IPS-18c (cell line): ENCODE results near the gene MTO1.
"Not testable (repeated sequence)": the region's sequence is repeated elsewhere in the genome, so short reads cannot be mapped to it uniquely, and the experiment has no call there.

Source experiments
- H3K4me3 ChIP-seq: 2 replicates; pipeline ENCODE4 v1.7.0; 2013; ENCODE audit warnings: low read depth, mild to moderate bottlenecking, low read length, moderate library complexity; ENCODE audit not compliant: insufficient read depth
- H3K9me3 ChIP-seq: one replicate; pipeline ENCODE4 v1.6.1; 2013; ENCODE audit warnings: mild to moderate bottlenecking, low read length, moderate library complexity; ENCODE audit not compliant: control insufficient read depth, insufficient read depth

Gene MTO1, protein sequence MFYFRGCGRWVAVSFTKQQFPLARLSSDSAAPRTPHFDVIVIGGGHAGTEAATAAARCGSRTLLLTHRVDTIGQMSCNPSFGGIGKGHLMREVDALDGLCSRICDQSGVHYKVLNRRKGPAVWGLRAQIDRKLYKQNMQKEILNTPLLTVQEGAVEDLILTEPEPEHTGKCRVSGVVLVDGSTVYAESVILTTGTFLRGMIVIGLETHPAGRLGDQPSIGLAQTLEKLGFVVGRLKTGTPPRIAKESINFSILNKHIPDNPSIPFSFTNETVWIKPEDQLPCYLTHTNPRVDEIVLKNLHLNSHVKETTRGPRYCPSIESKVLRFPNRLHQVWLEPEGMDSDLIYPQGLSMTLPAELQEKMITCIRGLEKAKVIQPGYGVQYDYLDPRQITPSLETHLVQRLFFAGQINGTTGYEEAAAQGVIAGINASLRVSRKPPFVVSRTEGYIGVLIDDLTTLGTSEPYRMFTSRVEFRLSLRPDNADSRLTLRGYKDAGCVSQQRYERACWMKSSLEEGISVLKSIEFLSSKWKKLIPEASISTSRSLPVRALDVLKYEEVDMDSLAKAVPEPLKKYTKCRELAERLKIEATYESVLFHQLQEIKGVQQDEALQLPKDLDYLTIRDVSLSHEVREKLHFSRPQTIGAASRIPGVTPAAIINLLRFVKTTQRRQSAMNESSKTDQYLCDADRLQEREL

DNA sequence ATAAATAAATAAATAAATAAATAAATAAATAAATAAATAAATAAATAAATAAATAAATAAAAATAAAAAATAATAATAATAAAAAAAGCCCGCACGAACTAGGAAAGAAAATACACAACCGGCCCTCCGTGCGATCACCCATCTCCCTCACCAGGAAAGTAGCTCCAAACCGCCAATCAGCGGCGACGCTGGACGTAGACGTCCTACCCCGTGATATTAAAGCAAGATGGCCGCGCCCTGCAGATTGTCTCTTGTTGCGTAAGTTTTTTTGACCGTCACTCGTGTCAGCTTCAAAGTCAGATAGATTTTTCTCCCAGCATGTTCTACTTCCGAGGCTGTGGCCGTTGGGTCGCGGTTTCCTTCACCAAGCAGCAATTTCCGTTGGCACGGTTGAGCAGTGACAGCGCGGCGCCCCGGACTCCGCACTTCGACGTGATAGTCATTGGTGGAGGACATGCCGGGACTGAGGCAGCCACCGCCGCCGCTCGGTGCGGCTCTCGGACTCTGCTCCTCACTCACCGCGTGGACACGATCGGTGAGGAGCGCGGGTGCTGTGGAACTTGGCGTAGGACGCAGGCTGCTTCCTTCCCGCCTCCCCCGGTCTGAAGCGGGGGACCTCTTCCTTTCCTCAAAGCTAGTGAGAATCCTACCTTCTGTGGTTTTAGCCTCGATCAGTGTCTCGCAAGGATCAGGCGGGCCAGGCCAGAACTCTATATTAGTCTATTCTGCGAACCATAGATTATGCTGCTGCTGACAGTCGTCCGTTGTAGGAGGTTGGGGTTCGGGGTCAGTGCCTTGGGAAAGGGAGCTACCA, at the start of gene MTO1:
Gene MTO1 (plus strand): TSS at position 201 of the 814 bp plus-strand sequence. CDS start 118 bp downstream, at position 319.
- Histone ChIP-seq H3K9me3 (no peaks in the 10 kb centered on the region), H3K4me3 (peak within 1 kb of the TSS; percentile 100)

DNA sequence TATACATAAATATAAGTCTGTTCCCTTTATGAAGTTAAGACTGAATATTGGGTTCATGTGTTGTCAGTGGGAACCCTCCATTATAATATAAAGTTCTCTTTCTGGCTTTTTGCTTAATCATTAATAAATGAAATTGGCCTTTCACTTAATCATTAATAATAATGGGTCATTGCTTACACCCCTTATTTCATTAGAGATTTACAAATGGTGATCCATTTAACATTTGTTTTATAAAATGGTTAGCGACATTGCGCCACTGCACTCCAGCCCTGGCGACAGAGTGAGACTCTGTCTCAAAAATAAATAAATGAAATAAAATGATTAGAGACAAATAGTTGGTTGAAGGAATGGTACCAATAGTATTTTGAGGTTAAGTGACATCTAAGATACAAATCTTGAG, 48.4 kb upstream of the MTO1 start:
- Histone ChIP-seq H3K4me3 (no peak overlapping the region), H3K9me3 (no peaks in the 10 kb centered on the region)

DNA sequence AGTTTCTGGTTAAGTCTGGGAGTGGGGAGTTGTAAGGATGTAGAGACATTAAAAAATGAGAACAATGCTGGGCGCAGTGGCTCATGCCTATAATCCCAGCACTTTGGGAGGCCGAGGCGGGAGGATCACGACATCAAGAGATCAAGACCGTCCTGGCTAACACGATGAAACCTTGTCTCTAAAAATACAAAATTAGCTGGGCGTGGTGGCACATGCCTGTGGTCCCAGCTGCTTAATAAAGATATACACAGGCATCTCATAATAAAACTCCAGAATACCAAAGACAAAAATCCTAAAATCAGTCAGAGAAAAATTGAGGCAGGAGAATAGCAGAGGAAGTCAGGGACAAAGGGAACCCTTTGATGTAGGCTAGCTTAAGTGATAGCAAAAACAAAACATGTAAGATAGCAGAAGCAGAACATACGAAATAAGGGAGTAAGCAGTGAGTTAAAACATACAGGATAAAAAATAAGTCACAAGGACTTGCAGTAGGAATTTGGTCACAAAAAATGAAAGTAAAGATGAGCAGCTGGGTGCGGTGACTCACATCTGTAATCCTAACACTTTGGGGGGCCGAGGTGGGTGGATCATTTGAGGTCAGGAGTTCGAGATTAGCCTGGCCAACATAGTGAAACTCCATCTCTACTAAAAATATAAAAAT, 43.3 kb upstream of the MTO1 start:
- no peak overlapping the region for H3K4me3 ChIP-seq
- no peaks in the 10 kb centered on the region for H3K9me3 ChIP-seq

DNA sequence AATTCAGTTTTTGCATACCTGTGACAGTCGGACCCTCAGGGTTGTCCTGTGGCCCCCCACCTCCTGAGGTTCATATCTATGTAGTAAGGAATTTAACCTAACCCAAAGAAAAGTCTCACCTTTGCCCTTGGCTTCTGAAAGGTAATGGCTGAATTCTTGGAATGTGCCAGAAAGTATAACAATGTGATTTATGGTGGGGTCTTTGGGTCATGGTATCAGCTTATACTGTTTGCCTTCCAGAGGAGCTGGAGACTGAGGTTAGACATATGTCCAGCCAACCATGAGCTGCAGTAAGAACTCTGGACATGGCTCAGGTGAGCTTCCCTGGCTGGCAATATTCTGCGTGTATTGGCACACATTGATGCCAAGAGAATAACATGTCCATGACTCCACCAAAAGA, 40.0 kb upstream of the MTO1 start:
- H3K4me3 ChIP-seq, result no peak overlapping the region
- no peaks in the 10 kb centered on the region for H3K9me3 ChIP-seq

DNA sequence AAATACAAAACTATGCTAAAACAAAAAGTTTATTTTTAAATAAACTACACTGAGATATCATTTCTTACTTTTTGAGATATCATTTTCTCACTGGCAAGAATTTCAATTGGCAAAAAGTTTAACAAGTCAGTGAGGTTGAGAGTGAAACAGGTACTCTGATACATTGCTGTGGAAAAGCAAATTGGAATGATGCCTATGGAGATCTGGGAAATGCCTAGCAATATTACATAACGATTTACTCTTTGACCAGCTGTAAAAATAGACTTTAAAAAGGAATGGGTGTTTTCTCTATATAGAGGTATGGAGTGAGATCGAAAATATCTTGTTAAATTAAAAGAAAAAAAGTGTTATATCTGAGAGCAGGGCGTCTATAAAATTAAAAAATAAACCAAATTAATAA, 26.3 kb upstream of the MTO1 start:
- H3K9me3 ChIP-seq, result peaks cover 1% of the 10 kb centered on the region
- H3K4me3 ChIP-seq, result no peak overlapping the region

DNA sequence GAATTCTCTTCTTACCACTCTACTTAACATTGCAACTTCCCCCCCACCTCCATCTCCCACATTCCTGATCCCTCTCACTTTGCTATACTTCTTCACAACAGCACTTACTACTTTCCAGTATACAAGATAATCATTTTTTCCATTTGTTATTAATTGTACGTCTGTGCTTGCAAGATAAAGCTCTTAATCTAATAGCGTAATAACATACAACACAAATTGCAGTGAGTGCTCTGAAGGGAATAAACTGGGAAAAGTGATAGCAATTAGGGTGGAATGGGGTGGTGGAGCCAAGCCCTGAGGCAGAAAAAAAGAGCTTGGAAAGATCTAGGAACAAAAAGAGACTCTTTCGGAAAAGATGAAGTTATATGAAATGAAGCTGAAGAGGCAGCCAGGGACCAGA, 18.0 kb upstream of the MTO1 start:
- Histone ChIP-seq H3K4me3 (no peak overlapping the region), H3K9me3 (peaks cover 2% of the 10 kb centered on the region)

DNA sequence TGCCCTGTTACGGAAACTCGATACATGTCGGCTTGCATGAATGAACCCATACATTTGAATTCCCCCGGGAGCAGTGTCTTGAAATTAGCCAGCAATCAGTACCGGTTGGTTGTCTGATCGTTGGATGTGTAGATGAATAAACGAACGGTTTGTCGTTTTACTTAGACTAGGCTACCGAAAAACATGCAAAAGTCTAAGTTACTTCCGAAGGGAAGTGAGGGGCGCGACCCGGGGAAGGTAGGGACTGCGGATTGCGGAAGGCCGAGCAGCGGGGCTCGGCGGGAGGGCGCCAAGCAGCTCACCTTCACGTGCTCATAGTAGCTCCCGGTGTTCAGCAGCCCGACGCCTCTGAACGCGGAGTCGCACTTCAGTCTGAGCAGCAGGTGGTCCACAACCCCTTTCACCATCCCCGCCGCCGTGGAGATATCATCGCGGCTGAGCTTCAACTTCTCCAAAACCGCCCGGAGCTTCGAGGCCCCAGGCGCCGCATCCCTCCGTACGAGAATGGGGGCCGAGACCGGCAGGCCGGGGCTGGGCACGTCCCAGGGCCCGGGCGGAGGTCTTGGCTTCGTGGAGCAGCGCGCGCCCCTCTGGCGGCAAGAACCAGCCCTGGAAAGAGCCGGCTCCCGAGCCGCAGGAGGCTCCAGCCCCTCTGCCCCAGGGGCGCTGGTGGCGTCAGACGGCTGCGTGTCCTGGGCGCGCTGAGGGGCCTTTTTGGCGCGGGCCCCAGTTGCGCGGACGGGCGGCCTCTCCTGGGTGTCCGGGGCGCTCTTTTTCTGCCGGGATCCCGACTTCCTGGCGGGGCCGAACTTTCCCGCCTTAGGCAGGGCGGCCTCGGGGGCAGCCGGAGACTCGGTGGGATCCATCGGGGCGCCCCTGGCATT, 10.1 kb upstream of the MTO1 start:
- Histone ChIP-seq H3K4me3 (peak overlapping the region; percentile 43), H3K9me3 (no peaks in the 10 kb centered on the region)

DNA sequence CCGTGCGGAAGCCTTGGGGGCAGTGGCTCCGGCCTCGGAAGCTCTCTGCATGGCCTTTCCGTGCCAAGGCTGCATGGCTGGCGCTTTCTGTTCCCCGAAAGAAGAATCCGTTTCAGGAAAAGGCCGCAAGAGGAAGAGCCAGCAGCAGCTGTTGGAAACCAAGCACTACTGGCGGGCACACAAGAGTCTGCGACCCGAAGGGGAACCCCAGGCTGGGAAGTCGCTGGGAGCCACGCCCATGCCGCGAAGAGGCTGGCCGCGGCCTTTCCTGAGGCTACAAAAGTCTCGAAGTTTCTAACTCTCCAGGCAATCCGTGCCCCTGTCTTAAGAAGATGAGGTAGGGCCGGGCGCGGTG, 9.5 kb upstream of the MTO1 start, which contains the start of gene CGAS:
Gene CGAS (minus strand): TSS at position 191 of the 355 bp plus-strand sequence. CDS start 116 bp downstream, at position 75.
- H3K9me3 ChIP-seq, result no peaks in the 10 kb centered on the region
- H3K4me3 ChIP-seq, result peak within 1 kb of the TSS; percentile 43

DNA sequence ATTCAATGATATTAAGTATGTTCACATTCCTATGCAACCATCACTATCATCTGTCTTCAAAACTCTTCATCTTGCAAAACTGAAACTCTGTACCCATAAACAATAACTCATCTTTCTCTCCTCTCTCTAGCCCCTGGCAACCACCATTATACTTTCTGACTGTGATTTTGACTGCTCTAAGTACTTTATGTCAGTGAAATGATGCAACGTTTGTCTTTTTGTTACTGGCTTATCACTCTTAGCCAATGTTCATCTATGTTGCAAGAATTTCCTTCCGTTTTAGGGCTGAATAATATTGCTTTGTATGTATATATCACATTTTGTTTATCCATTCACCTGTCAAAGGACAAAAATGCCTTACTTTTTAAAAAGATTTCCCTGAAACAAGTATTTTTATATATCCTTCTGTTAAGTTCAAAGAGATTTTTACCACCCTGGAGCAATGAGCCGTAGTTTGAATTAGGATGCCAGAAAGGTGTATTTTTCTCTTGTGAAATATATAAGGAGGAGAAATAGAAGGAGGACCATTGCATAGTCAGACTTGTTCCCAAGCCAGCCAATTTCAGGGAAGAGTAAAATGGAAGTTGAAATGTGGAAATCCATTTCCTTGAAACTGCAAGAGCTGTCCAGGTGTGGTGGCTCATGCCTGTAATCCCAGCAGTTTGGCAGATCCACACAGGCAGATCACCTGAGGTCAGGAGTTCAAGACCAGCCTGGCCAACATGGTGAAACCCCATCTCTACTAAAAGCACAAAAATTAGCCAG, 5.5 kb upstream of the MTO1 start:
- Histone ChIP-seq H3K9me3 (no peaks in the 10 kb centered on the region), H3K4me3 (no peak overlapping the region)

DNA sequence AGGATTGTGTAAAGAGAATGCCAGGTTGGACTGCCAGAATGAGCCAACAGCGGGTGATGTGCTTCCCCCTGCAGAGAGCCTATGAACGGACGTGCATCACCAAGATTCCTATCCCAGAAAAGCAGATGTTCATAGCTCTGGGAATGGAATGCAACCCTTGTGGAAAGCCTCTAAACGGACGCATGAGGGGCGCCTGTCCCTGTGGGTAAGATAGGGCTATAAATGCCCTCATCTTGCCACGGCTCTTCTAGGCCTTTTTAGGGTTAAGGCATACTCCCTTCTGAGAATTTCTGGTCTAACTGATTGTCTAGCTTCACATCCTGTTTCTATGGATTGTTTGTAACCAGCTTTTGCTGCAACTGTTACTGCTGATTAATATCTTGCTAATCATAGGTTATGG, 2.1 kb upstream of the MTO1 start:
- not testable (repeated sequence) for H3K4me3 ChIP-seq, H3K9me3 ChIP-seq

DNA sequence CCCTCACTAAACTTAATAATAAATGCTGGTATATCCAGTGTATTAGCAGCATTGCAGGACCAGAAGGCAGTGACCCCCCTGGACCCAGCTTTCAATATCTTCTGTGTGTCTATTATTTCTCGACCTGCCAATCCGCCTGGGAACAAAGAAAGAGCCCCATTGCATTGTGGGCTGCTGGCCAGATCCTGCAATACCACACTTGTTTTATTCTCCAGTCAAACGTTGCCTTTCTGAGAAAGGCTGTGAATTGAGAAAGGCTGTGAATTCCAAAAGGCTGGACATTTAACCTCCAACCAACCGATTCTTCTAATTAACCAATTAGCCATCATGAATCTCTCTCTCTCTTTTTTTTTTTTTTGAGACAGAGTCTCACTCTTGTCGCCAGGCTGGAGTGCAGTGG, 1.5 kb upstream of the MTO1 start:
- no peak overlapping the region for H3K4me3 ChIP-seq

DNA sequence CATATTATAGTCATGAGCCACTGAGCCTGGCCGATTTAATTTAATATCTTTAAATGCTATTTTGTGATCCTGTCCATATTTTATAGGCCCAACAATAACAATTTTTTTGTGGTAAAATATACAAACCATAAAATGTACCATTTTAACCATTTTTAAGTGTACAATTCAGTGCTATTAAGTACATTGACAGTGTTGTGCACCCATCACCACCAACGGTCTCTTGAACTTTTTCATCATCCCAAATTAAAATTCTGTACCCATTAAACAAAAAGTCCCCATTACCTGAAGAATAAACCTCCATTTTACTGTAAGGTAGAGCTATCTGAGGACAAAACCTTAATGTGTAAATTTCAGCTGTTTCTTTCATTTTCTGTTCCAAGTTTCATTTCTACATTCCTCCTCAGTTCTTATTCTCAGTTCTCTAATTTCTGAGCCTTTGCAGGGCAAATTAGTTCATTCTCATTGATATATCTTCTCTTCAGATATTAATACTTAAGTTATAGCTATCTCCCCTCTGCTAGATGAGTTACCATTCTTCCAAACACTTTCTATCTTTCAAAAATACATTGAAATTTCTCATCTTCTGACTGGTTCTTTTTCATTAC, 10.3 kb downstream of the MTO1 start:
- no peak overlapping the region for H3K4me3 ChIP-seq
- no peaks in the 10 kb centered on the region for H3K9me3 ChIP-seq

More for the DNA sequence above, 1.5 kb upstream of the MTO1 start:
- no peaks in the 10 kb centered on the region for H3K9me3 ChIP-seq

DNA sequence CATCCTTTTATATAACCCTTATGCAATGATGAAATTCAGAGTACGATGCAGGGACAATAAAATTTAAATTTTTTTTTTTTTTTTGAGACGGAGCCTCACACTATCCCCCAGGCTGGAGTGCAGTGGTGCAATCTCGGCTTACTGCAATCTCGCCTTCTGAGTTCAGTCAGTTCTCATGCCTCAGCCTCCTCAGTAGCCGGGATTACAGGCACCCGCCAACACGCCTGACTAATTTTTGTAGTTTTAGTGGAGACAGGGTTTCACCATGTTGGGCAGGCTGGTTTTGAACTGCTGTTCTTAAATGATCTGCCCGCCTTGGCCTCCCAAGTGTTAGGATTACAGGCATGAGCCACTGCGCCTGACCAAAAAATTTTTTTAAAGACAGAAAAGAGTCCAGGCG, 15.2 kb downstream of the MTO1 start:
- Histone ChIP-seq H3K9me3 (no peaks in the 10 kb centered on the region), H3K4me3 (no peak overlapping the region)

DNA sequence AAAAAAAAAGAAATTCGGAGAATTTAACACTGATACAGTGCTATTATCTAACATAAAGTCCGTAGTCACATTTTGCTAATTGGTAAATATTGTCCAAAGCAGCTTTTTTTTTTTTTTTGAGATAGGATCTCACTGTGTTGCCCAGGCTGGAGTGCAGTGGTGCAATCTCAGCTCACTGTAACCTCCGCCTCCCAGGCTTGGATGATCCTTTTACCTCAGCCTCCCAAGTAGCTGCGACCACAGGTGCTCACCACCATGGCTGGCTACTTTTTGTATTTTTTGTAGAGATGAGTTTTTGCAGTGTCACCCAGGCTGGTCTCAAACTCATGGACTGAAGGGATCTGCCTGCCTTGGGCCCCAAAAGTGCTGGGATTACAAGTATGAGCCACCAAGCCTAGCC, 15.9 kb downstream of the MTO1 start:
- Histone ChIP-seq H3K9me3 (no peaks in the 10 kb centered on the region), H3K4me3 (no peak overlapping the region)

DNA sequence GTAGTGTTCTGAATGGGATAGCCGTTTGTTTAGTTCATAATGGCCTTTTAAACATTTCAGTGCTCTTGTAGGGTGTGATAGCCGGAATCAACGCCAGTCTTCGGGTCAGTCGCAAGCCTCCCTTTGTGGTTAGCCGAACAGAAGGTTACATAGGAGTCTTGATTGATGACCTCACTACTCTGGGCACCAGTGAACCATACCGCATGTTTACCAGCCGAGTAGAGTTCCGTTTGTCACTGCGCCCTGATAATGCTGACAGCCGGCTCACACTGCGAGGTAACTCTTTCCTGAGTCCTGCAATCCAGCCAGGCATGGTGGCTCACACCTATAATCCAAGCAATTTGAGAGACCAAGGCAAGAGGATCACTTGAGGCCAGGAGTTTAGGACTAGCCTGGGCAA, 20.4 kb downstream of the MTO1 start:
- H3K4me3 ChIP-seq, result no peak overlapping the region

More for the DNA sequence above, 20.4 kb downstream of the MTO1 start:
- H3K9me3 ChIP-seq, result no peaks in the 10 kb centered on the region
